NCI-H2227 (cell line): ENCODE data around the gene NUP58.
A peak's percentile ranks its signal among the peaks of the same experiment; 100 is the strongest.

Experiments
- DNase-seq: peaks from one replicate; lab custom pipeline; 2025; ENCODE audit not compliant: unreplicated experiment; lab: John Stamatoyannopoulos, UW

NUP58 gene

DNA sequence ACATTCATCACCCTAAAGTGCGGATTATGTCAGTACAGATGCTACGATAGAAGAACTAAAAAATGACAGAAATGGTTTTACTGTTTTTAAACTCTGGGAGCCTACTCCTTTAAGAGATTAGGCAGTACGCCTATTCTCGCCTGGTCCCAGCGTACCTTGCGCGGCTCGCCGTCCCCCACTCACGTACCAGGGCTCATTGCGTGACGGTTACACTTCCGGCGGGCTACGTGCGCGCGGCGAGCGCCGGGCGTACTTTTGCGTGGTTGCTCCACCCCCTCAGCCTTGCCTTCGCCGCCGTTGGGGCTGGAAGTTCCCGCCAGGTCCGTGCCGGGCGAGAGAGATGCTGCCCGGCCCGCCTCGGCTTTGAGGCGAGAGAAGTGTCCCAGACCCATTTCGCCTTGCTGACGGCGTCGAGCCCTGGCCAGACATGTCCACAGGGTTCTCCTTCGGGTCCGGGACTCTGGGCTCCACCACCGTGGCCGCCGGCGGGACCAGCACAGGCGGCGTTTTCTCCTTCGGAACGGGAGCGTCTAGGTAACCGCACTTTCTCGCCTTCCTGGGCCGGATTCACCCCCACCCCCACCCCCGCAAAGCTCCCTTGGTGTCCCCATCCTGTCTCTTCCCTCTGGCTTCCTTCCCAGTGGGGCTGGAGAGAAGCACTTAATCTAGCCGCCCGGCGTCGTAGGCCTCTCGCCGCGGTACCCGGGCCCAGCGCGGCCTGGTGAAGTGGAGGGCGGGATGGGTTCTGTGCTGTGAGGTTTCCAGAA lies at the start of gene NUP58:
TSS of gene NUP58 (plus strand) at position 279 of the 767 bp plus-strand sequence. CDS start at position 428, 149 bp downstream.
- peak; percentile 94 for DNase-seq

DNA sequence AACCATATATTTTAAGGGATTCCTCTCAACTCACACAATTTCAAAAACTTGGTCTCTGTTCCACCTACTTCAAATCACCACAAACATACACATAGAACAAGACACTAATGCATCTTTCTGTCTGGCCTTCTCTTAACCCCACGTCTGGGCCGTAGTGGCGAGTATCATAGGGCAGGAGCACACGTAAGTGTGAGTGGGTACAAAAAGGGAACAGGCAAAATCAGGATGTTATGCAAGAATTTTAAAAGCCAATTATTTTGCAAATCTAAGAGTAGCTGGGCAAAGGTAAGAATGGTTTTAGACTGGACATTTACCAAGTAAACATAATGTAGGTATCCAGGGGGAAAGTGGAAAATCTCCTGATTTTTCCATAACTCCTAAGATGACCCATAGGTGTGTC lies 49.2 kb upstream of the NUP58 start:
- DNase-seq: no peak

- no peak for DNase-seq
These were observed 48.7 kb upstream of the NUP58 start for GRCh38 chr13:25252752-25253151.

DNA sequence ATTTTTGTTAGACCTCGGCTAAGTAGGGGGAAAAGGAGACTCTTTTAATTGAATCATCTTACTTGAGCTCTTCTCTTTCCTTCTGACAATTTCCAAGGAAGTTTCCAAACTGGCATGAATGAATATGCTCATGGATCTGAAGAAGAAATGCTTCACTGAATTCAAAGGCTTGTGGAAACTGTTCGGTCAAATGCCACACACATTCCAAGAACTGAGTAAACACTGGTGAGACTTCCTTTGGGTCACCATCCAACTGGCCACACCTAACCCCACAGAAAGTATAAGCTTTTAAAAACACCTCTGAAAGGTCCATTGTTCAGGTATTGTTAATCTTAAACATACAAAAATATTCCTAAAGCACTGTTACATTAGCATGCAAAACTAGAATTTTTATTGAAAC lies 47.7 kb upstream of the NUP58 start:
- DNase-seq: no peak

GRCh38 chr13:25262261-25262660 lies 39.2 kb upstream of the NUP58 start:
- DNase-seq: no peak

DNA sequence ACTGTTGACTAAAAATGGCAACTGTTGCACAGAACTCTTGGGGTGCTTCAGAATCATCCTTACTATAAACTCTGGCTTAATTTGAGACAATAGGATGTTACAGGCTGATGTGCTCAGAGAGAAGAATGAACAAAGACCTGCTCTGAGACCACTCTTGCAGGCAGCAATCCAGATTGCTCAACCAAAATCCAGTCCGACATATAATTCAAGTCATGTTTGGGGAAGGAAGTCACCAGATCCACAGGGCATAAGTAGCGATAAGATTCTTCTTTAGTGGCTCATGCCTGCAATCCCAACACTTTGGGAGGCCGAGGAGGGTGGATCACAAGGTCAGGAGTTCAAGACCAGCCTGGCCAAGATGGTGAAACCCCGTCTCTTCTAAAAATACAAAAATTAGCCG lies 34.7 kb upstream of the NUP58 start:
- no peak for DNase-seq

DNA sequence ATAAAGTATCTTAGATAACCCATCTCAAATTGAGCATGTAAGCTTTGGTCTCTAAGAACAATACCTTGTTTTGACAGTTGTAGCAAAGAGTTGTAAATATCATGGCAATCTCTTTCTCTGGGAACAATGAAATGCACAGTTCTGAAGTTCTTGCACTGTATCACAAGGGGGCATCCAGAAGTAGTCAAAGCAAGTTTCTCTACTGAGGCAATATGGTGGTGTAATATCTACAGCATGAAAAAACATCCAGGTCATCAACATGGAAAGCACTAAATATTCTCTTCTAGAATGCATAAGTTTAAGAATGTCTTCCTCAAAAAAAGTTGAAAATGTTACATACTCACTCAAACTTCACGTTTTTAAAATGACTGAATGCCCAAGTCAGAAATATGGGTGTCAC lies 33.7 kb upstream of the NUP58 start:
- DNase-seq: no peak

- no peak for DNase-seq
These were observed 32.9 kb upstream of the NUP58 start for GRCh38 chr13:25268561-25268960.

GRCh38 chr13:25276748-25277147 lies 24.7 kb upstream of the NUP58 start:
- DNase-seq: no peak

DNA sequence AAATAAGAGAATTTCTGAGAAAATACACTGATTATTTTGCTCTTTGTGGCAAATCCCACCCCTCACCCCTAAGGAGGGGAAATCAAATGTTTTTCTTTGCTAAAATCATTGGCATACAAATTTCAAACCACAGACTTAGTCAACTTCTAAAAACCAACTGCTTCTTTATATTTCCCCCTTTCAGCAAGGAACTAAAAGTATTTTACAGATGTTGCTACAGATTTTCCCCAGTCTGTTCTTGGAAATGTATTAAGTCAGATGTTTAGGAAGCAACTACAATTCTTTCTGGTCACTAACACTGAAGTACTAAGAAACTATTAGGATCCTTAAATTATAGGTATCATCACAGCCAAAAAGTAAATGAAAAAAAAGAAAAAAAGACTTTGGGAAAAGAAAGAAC lies 21.0 kb upstream of the NUP58 start:
- DNase-seq: no peak

DNA sequence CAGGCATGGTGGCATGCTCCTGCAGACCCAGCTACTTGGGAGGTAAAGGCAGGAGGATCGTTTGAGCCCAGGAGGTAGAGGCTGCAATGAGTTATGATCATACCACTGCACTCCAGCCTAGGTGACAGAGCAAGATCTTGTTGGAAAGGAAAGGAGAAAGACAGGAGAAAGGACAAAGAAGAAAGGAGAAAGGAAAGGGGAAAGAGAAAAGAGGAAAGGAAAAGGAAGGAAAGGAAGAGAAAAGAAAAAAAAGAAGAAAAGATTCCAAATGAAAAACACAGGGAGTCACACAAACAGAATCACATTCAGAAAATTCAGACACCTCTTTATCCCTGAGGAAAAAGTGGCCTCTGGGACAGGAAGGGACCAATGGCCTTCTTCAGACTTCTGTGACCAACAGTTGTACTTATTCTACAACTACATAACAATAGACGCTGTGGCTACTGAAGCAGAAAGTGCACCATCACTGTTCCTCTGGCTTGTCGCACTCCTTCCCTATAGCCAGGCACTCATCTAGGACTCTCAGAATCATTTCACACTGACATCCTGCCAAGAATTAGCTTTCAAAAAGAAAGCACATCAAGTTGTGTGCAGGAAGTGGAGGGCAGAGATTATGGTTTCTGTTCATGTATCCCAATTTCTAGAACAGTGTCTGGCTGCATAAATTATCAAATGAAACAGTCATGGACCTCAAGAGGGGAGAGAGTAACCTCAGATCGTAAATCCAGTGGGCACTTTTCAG lies 20.1 kb upstream of the NUP58 start:
- no peak for DNase-seq

GRCh38 chr13:25281935-25282332 lies 19.5 kb upstream of the NUP58 start:
- no peak for DNase-seq

DNA sequence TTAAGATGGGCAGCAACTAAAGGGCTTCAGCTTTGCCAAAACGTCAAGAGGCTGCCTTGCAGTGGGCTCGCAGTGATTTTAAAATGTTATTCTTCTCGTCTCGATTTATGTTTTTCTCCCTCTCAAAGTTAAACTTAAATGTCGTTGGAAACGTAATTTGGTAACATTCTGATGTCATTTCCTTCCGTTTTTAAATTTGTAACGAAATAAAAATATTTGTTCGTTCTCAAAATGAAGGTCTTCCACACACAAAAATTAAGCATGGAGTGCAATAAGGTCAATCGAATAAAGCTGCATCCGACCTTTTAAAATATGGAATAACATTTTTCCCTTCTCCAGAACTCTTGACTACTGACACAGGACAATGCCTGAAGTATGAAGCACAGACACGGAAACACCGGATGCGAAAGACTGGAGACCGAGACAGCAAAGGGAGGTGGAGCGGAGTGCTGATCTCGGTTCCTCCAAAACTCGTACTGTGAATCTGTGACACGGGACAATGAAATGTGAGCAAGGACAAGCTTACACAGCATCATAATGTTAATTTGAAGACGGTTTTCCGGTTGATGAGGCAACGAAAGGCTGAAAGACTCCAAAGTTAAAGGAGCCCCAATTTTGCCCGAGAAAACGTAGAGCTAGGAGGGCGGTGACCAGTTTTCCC lies 15.0 kb upstream of the NUP58 start:
- peak; percentile 11 for DNase-seq

- peak; percentile 89 for DNase-seq
These were observed 14.2 kb upstream of the NUP58 start, which contains the start of gene MTMR6 for GRCh38 chr13:25286969-25287961. TSS of gene MTMR6 (minus strand) at chr13:25287488. CDS start at chr13:25287247, 241 bp downstream.

- DNase-seq: no peak
These were observed 12.5 kb upstream of the NUP58 start for GRCh38 chr13:25288966-25289365.

DNA sequence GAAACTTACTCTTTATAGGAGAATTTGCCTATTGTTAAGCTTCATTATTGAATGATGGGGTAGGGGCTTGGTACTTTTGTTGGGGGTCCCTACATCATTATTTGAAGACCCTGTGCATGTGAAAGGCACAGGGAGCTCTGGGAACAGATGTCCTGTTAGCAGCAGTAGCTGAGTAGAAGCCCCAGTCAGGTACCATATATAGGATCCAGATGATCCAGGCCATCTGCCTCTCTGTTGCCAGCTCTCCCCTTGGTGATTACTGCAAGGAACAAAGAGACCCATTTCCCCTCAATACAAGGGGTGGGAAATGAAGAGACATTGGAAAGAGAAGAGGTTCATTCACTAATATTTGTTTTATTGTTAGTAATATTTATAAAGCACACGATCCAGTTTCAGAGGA lies 9.7 kb upstream of the NUP58 start:
- no peak for DNase-seq

GRCh38 chr13:25292301-25292700 lies 9.1 kb upstream of the NUP58 start:
- DNase-seq: peak; percentile 37

- DNase-seq: no peak
These were observed 6.2 kb upstream of the NUP58 start for GRCh38 chr13:25295228-25295627.

- no peak for DNase-seq
These were observed 5.7 kb upstream of the NUP58 start for GRCh38 chr13:25295701-25296100.

DNA sequence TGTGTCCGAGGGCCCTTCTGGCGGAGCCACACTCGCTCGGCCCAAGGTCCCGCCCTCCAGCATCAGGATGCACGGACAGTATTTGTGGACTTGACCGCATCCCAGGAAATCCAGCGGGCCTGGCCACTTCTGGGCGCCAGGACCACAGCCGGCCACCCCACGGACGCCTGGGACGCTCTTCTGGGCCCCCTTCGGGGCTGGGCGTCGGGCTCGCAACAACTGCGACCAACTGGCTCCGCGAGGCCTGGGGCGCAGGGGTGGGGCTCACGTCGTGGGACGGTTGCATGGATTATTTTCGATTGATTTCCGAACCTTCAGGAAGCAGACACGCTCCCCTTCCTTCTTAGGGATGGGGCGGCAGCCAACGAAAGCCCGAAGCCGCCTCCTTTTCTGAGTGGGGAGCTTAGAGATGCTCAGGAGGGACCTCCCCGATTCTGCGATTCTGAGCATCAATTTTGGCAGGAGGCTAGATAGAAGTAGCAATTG lies 521 bp upstream of the NUP58 start:
- DNase-seq: peak; percentile 69
